ENCODE results near the gene POC1A. TPM values are rescaled to one million over a fixed set of nuclear protein-coding genes. Genes with fewer than 3 reads are reported as not detected.

Gene POC1A
- total RNA-seq: 2.5 and 5.0 TPM in 2 replicates

DNA sequence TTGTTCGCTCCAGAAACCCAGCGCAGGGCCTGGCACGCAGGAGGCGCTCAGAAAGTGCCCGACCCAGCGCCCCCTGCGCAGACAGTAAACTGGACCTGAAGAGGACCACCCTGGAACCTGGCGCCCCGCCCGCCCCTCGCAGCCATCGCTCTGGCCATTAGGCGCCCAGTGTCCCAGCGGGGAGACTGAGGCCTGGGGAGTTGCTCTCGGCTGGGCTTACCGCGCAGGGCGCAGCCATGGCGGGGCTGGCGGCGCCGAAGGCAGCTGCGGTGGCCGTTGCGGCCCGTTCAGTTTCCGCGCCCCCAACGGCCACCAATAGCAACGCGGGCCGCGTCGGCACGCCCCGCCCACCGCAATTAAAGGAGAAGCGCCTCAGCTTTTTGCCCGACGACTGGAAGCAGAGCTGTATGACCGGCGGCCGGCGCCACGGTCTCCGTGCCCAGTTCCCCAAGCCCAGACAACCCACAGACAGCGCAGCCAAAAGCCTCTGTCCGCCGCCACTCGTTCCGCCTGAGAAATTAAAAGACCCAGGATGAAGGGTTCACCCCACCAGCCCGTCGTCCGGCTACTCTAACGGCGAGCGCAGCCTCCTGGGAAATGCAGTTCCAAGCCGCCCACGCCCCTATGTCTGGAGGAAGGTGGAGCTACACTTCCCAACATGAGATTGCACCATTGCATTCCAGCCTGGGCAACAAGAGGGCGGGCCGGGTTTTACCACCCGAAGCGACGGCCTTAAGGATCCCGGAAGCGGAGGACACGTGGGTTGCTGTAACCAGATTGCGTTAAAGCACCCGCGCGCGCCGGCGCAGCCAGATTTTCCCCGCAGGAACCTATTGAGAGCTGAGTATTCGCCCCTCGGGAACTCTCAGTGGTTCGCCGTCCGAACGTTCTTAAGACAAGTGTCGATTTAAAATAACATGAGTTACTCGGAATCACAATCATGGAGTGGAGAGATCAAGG is at the start of gene POC1A:
TSS of gene POC1A (minus strand) at position 289 of the 960 bp plus-strand sequence. CDS start at position 238, 51 bp downstream.
- peak; percentile 97 for DNase-seq (ENCODE audit: low read depth)

DNA sequence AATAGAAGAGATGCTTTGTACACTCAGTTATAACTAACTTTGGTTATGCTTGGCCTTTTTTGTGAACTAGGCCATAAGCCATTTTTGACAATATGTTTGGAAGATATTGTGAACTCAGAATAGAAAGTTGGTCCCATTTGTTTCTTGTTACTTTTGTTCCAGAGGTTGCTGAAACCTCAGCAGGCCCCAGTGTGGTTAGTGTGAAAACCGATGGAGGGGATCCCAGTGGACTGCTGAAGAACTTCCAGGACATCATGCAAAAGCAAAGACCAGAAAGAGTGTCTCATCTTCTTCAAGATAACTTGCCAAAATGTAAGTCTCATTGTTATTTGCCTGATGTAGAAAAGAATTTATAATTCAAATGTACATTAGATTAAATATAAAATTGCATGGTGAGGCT is 49.5 kb upstream of the POC1A start:
- no peak for DNase-seq (ENCODE audit: low read depth)

DNA sequence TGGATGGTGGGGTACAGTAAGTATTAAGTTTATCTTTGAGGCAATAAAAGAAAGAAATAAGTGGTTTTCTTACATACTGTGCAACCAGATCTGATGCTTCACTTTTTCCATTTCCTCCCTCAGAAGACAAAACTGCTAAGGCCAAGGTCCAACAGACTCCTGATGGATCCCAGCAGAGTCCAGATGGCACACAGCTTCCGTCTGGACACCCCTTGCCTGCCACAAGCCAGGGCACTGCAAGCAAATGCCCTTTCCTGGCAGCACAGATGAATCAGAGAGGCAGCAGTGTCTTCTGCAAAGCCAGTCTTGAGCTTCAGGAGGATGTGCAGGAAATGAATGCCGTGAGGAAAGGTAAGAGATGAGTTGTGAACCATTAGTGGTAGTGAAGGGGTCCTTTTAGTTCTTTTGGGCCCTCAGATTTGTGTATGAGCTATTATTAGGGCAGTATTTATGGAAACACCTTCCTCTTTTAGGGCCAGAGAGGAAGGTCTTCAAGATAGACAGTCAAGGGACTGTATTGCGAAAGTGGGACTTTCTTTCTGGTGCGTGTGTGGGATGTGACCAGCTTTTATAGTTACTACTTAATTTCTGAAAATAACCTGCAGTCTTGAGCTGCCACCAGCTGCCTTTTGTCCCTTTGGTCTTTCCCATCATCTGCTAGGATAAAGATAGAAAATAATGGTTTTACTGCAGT is 48.3 kb upstream of the POC1A start:
- DNase-seq (ENCODE audit: low read depth): no peak

DNA sequence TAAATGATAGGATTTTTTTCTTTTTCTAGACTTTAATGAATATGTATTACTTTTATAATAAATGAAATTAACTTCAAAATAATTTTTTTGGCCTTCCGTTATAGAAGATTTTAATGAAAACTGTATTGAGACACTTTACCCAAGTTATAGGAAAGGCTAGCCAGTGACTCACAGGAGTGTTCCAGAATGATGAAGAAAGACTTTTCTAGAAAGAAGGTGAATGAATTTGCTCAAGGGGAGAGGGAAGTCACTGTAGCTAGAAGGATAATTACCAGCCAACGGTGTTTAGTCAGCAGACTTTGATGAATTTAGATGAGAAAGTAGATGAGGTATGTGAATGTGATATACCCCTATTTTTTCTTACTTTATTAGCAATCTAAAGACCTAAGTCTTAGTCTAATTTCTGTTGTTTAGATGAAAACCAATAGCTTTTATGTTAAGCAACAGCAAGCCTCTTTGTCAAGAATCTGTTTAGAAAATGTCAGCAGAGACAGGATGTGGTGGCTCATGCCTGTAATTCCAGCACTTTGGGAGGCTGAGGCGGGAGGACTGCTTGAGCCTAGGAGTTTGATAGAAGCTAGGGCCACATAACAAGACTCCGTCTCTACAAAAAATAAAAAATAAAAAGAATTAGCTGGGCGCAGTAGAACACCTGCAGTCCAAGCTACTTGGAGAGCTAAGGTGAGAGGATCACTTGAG is 46.9 kb upstream of the POC1A start:
- peak; percentile 37 for DNase-seq (ENCODE audit: low read depth)

DNA sequence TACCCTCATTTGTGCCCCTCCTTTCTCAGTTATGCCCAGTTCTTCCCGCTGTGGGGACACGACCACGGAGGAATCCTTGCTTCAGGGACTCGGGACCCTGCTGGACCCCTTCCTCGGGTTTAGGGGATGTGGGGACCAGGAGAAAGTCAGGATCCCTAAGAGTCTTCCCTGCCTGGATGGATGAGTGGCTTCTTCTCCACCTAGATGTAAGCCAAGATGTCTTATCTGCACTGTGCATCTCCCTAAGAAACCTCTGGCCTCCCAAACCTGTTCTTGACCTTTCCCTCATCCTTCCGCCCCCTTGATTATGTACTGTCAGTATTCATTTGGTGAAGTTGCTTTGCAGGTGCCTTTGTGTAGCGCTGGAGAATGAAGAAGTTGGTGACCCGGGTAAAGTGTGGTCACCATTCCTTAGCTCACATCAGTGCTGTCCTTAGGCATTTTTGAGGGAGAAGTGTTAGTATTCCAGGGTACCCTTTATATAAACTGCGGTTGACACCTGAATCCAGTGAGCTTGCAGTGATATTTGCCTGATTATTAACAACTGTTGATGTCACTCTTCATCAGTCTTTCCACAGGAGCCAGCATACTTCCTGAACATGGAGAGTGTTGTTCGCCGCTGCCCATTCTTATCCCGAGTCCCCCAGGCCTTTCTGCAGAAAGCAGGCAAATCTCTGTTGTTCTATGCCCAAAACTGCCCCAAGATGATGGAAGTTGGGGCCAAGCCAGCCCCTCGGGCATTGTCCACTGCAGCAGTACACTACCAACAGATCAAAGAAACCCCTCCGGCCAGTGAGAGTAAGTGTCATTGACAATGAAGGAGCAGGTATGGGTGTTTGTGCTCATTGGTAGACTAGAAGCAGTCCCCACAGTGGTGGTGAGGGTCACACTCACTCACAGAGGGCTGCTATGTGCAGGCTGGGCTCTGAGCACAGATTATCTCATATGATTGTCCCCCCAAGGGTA is 44.7 kb upstream of the POC1A start:
- DNase-seq (ENCODE audit: low read depth): no peak

DNA sequence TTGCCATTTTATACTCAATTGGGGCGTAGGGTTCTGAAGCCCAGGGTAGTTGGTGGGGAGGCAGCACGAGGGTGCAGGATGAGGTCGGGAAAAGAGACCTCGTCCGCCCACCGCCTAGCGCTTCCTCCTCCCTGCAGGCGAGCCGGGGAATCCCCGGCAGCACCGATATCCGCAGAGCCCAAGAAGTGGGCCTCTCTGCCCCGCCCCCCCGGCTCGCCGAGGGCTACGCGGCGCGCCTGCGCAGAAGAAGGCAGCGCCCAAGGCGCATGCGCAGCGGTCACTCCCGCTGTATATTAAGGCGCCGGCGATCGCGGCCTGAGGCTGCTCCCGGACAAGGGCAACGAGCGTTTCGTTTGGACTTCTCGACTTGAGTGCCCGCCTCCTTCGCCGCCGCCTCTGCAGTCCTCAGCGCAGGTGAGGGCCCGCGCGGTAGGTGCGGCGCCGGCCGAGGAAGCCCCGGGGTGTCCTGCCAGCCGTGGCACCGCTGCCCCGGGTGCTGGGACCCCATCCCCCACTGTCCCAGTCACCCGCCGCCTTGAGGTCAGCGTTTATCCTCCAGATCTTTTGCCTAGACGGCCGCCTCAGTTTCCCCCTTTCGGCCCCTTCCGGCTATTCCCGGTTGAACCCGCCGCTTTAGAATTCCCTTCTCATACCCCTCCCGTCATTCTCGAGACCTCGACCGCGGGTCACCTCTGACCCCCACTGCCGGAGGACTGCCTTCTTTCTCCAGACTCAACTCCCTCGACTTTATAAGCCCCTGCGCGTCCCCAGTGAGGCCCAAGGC is 43.8 kb upstream of the POC1A start, which contains the start of gene ALAS1:
TSS of gene ALAS1 (plus strand) at position 319 of the 784 bp plus-strand sequence. CDS start 1,082 bp downstream, outside the sequence.
- DNase-seq (ENCODE audit: low read depth): peak; percentile 69

DNA sequence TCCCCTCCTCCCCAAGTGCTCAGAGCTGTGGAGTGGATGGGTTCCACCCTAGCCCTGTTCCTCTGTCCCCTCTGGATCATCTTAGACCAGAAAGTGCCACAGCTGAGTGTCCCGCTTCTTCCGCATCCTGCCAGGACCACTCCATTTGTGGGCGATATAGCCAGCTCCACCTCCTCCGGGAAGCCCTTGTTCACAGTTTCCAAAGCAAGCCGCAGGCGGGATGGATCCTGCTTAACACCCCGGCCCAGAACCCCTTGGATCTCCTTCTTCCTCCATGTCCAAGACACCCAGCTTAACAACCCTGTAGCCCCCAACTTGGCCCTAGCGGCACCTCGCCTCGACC is 43.2 kb upstream of the POC1A start:
- no peak for DNase-seq (ENCODE audit: low read depth)

DNA sequence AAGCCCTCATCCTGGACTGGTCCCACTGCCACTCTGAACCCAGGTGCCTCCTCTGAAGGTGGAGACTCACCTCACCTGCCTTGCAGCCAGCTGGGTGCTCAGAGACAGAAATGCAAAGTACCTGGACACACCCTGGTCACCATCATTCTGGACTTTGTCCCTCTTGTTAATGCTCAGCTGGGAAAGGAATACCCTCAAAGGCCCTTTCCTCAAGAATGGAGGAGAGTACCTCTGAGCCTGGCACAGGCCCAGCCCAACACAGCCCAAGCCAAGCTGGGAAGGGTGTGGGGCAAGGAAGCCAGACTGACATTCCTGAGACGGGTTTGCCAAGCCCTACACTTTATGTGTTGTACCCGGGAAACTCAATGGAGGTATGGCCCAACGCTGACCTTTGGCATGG is 42.8 kb upstream of the POC1A start:
- no peak for DNase-seq (ENCODE audit: low read depth)

DNA sequence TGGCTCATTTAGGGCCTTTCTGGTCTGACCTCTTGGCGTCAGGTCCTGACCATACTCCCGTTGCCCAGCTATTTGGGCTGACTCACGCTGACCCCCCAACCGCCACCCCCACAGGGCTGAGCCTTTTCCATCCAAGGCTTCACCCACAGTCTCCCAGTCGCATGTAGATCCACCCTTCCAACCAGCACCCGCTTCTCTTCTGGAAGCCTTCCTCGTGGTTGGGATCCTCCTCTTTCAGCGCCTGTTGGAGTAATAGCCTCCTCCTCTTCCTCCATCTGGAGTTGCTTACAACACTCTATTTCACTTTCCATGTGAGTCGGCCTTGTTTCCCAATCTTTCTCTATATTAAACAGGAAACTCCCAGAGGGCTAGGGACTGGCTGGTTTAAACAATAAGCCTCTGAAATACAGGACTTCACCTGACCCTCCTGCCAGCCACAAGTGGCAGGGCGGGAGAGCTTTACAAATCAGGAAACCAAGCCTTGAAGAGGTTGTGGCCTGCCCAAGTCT is 41.7 kb upstream of the POC1A start:
- peak; percentile 85 for DNase-seq (ENCODE audit: low read depth)

DNA sequence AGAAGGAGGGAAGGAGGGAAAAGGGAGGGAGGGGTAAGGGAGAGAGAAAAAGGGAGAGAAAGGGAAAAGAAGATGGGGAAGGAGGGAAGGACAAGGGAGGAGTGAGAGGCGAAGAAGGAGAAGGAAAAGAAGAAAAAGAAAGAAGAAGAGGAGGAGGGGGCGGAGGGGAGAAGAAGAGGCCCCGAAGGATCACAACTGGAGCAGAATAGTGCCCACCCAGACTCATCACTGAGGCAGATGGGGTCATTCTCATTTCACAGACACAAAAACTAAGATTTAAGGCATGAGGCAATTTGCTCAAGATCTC is 41.0 kb upstream of the POC1A start:
- DNase-seq (ENCODE audit: low read depth): no peak

DNA sequence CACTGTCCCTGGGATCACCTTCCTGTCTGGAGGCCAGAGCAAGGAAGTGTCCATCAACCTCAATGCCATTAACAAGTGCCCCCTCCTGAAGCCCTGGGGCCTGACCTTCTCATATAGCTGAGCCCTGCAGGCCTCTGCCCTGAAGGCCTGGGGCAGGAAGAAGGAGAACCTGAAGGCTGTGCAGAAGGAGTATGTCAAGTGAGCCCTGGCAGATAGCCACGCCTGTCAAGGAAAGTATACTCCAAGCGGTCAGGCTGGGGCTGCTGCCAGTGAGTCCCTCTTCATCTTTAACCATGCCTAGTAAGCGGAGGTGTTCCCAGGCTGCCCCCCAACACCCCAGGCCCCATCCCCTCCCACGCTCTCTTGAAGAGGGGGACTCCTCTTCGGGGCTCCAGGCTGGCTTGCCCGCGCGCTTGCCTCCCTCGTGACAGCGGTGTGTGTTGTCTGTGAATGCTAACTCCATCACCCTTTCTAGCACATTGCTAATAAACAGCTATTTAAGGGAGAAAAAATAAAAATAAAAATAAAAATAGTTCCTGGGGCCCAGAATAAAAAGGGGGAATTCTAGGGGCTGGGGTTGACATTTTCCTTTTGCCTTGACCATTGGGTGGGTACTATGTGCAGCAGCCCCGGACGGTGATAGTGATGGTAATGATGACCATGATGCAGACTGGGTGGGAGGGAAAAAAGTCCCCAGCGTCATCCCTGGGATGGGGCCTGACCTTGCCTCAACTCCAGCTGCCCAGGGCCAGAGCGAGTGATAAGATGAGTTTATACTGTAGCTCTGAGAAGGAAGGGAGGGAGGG is 40.5 kb upstream of the POC1A start:
- no peak for DNase-seq (ENCODE audit: low read depth)

DNA sequence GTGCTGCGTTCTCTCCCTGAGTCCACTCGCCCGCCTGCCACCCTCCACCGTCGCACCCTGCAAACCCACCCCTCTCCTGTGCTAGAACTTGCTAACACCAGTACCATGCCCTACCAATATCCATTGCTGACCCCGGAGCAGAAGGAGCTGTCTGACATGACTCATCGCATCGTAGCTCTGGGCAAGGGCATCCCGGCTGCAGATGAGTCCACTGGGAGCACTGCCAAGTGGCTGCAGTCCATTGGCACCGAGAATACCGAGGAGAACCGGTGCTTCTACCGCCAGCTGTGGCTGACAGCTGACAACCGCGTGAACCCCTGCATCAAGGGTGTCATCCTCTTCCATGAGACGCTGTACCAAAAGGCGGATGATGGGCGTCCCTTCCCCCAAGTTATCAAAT is 38.8 kb upstream of the POC1A start:
- DNase-seq (ENCODE audit: low read depth): peak; percentile 72

DNA sequence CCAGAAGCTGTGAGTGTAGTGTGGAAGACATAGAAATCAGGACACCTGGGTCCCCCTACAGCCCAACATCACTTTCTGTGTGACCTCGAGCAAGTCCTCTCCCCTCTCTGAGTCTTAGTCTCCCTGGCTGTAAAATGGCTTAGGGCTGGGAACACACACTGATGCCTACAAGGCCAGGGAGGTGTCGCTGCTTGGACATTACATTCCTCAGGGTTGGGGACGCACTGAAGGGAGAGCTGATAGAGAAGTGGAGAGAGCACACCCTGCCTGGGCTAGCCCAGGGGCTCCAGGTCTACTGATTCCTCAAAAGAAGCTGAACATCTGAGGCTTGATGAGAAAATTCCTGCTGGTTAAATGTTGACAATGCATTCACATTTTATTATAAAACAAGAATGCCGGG is 37.4 kb upstream of the POC1A start:
- no peak for DNase-seq (ENCODE audit: low read depth)

DNA sequence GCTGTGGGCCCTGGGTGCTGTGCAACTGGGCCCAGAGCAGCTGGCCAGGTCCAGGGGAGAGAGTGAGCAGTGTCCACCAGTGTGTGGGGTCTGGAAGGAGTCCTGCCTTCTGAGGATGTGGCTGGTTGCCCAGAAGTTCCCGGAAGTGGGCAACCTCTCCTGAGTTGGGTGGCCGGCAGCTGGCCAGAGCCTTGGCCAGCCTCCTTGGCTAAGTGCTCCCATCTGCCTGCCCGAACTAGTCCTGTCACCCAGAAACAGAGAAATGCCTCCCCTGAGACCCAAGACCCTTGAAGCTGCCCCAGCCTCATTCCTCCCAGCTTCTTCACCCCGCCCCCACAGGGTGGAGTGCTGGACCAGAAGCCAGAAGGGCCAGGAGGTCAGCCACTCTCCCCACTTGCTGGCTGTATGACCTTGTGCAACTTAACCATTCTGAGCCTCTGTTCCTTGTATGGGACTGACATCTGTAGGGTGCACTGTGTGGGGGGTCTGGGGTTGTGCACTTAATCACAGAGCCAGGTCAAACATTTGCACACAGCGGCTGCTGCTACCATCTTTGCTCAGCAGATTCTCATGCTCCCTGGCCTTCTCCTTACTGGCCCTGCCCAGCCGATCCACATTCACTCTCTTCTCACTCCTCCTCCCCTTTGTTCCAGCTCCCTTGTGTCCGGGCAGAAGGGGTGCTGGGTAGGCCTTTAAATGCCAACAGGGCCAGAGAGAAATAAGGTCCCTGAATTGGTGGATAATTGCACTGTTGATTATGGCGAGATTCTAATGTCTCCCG is 36.3 kb upstream of the POC1A start:
- DNase-seq (ENCODE audit: low read depth): no peak

DNA sequence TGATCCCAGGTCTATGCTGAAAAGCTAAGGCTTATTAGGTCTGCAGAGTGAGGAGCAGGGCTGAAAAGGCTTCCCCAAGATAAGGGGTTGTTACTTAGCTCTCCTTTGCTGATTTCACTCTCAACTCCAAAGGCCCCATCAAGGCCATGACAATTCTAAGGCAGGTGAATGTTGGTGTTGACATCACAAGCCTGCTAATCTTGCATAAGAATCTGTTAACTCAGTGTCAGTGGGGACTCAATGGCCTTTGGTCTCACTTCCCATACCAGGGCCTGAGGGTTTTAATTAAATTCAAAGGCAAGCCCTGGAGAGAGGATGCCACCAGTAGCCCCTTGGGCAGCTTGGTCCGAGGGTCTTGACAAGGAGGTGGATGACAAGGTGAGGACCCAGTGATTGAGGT is 34.3 kb upstream of the POC1A start:
- DNase-seq (ENCODE audit: low read depth): no peak

DNA sequence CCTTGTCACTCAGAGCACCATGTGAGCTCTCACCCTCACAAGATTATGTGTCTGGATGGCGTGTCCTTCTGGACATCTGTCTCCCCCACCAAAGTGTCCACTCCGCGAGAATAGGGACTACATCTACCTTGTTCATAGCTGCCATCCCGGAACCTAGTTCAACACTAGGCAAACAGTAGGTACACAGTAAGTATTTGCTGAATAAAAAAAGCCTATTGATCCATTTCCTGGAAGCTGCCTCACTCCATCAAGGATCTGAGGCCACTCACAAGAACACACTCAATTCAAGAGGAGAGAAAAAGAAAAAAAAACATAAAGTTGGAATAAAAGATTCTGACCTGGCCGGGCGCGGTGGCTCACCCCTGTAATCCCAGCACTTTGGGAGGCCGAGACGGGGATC is 32.5 kb upstream of the POC1A start:
- DNase-seq (ENCODE audit: low read depth): no peak

DNA sequence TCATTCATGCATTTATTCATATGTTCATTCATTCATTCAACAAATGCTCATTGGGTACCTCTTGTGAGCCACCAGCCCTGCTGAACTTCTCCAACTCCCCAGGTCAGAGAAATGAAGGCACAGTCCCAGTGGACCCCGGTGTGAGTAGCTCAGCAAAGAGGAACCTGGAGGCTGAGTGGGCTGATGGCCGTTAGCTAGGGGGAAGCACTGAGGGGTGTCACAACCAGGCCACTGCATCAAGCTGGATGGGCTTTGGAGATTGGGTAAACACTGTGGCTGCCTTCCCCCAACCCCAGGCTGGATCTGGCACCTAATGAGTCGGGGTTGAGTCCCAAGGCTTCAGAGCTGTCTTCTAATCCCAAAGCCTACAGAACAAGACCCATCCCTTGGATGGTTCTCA is 31.6 kb upstream of the POC1A start:
- DNase-seq (ENCODE audit: low read depth): no peak

DNA sequence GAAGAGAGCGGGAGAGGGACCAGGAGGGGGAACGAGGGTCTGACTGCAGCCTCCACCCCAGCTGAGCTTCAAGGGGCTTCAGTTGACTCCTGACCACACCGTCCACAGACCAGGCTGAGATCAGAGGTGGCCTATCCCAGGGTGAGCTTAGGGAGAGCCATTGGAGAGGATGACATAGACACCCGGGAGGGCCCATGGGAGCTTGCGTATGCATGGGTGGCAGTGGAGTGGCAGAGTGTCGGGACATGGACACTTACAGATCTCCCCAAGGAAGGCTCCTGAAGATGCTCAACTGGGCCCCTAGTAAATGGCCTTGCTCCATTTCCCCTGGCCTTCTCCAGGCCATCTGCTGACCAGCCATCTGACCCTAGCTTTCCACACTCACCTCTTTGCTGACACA is 31.1 kb upstream of the POC1A start:
- no peak for DNase-seq (ENCODE audit: low read depth)

DNA sequence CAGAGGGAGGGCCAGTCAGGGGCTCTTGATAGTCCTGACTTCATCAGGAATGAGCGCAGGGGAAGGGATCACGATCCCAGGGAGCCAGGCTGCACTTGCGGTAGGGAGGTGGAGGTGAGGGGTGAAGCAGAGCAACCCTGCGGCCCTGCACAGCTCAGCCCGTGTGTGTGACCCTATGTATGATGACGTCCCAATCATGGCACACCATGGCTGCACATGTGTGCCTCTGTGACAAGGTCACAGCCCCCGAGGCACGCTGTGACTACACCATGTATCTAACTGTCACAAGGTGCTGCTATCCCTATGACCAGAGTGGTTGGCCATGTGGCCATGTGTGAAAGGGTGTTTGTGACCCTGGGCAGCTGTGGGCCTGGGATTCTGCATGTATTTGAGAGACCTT is 30.5 kb upstream of the POC1A start:
- no peak for DNase-seq (ENCODE audit: low read depth)

Measured in renal cortical epithelial cell (primary cell).